Measurements from ENCODE around the gene ATP6V1F. TPM values are rescaled to one million over a fixed set of nuclear protein-coding genes. Genes with fewer than 3 reads are reported as not detected.

ATP6V1F gene
- total RNA-seq, 2 donors from 2014 or later, result 122 to 157 TPM

GRCh38 chr7:128827971-128828711 is 34.5 kb upstream of the ATP6V1F start:
- WGBS, 2 experiments (ENCODE audit: insufficient coverage in 1 of 2, insufficient read length in 1 of 2), result 67 to 80% methylated on average over 3 to 10 of the region's 10 CpGs
- peak overlapping the region; percentile 22 for H3K27ac ChIP-seq (ENCODE audit: low read depth, low read length)
- H3K4me3 ChIP-seq (ENCODE audit: low read length), result no peak overlapping the region
- peaks cover 6% of the 10 kb centered on the region for H3K4me1 ChIP-seq (ENCODE audit: control insufficient read depth, insufficient read depth, low read length)
- peaks cover 18% of the 10 kb centered on the region for H3K4me1 Mint-ChIP-seq
- peak; percentile 57 for DNase-seq
- TF ChIP-seq, protein P1, sequence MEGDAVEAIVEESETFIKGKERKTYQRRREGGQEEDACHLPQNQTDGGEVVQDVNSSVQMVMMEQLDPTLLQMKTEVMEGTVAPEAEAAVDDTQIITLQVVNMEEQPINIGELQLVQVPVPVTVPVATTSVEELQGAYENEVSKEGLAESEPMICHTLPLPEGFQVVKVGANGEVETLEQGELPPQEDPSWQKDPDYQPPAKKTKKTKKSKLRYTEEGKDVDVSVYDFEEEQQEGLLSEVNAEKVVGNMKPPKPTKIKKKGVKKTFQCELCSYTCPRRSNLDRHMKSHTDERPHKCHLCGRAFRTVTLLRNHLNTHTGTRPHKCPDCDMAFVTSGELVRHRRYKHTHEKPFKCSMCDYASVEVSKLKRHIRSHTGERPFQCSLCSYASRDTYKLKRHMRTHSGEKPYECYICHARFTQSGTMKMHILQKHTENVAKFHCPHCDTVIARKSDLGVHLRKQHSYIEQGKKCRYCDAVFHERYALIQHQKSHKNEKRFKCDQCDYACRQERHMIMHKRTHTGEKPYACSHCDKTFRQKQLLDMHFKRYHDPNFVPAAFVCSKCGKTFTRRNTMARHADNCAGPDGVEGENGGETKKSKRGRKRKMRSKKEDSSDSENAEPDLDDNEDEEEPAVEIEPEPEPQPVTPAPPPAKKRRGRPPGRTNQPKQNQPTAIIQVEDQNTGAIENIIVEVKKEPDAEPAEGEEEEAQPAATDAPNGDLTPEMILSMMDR (conservative IDR thresholded peaks at IDR 0.05), result no peak
- H3K27me3 Mint-ChIP-seq (ENCODE audit: insufficient read depth), result peaks cover 41% of the 10 kb centered on the region
- peaks cover 11% of the 10 kb centered on the region for H3K27me3 ChIP-seq (ENCODE audit: control insufficient read depth, insufficient read depth, low read length, poor library complexity, severe bottlenecking)
- H3K9ac ChIP-seq (ENCODE audit: extremely low read depth, low read length, poor library complexity, severe bottlenecking), result no peak overlapping the region
- H3K27ac Mint-ChIP-seq, result no peak overlapping the region
- no peaks in the 10 kb centered on the region for H3K9me3 Mint-ChIP-seq
- no peaks in the 10 kb centered on the region for H3K9me3 ChIP-seq (ENCODE audit: control insufficient read depth, low read length)
- H3K36me3 ChIP-seq (ENCODE audit: control insufficient read depth, insufficient read depth, low read length), result no peaks in the 10 kb centered on the region
- no peak overlapping the region for H3K4me3 Mint-ChIP-seq
- no peaks in the 10 kb centered on the region for H3K36me3 Mint-ChIP-seq (ENCODE audit: low read depth)

GRCh38 chr7:128829391-128830166 is 33.1 kb upstream of the ATP6V1F start:
- H3K36me3 ChIP-seq (ENCODE audit: control insufficient read depth, insufficient read depth, low read length), result no peaks in the 10 kb centered on the region
- H3K27ac ChIP-seq (ENCODE audit: low read depth, low read length), result no peak overlapping the region
- peak overlapping the region; percentile 63 for H3K4me3 Mint-ChIP-seq
- peak; percentile 71 for DNase-seq
- no peaks in the 10 kb centered on the region for H3K9me3 ChIP-seq (ENCODE audit: control insufficient read depth, low read length)
- peaks cover 7% of the 10 kb centered on the region for H3K4me1 ChIP-seq (ENCODE audit: control insufficient read depth, insufficient read depth, low read length)
- H3K36me3 Mint-ChIP-seq (ENCODE audit: low read depth), result no peaks in the 10 kb centered on the region
- peaks cover 11% of the 10 kb centered on the region for H3K27me3 ChIP-seq (ENCODE audit: control insufficient read depth, insufficient read depth, low read length, poor library complexity, severe bottlenecking)
- TF ChIP-seq, protein P1 (conservative IDR thresholded peaks at IDR 0.05), result no peak
- H3K27me3 Mint-ChIP-seq (ENCODE audit: insufficient read depth), result peaks cover 41% of the 10 kb centered on the region
- H3K27ac Mint-ChIP-seq, result no peak overlapping the region
- no peak overlapping the region for H3K9ac ChIP-seq (ENCODE audit: extremely low read depth, low read length, poor library complexity, severe bottlenecking)
- H3K9me3 Mint-ChIP-seq, result no peaks in the 10 kb centered on the region
- H3K4me3 ChIP-seq (ENCODE audit: low read length), result no peak overlapping the region
- 44 to 68% methylated on average over 6 to 13 of the region's 13 CpGs for WGBS, 2 experiments (ENCODE audit: insufficient coverage in 1 of 2, insufficient read length in 1 of 2)
- peaks cover 25% of the 10 kb centered on the region for H3K4me1 Mint-ChIP-seq

DNA sequence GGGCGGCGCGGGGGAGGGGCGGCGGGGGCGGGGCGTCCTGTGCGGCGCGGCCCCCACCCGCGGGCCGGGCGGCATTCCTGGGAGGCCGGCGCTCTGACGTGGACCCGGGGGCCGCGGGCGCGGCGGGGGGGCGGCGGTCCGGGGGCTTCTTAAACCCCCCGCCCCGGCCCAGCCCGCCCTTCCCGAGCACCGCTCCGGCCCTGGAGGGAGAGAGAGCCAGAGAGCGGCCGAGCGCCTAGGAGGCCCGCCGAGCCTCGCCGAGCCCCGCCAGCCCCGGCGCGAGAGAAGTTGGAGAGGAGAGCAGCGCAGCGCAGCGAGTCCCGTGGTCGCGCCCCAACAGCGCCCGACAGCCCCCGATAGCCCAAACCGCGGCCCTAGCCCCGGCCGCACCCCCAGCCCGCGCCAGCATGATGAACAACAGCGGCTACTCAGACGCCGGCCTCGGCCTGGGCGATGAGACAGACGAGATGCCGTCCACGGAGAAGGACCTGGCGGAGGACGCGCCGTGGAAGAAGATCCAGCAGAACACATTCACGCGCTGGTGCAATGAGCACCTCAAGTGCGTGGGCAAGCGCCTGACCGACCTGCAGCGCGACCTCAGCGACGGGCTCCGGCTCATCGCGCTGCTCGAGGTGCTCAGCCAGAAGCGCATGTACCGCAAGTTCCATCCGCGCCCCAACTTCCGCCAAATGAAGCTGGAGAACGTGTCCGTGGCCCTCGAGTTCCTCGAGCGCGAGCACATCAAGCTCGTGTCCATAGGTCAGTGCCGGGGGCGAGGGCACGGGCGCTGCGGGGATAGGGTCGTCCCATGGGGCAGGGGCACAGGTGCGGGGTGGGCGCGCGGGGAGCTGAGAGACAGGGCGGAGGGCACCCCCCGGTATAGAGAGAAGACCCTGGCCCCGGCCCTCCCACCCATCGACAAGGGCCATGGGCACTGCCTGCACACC is 32.2 kb upstream of the ATP6V1F start, which contains the start of gene FLNC:
FLNC (plus strand) TSS at position 176 of the 947 bp plus-strand sequence; CDS start at position 408, 232 bp downstream.
- no peaks in the 10 kb centered on the region for H3K9me3 Mint-ChIP-seq
- 1 to 2% methylated on average over 67 to 108 of the region's 109 CpGs for WGBS, 2 experiments (ENCODE audit: insufficient coverage in 1 of 2, insufficient read length in 1 of 2)

More for the DNA sequence above, 32.2 kb upstream of the ATP6V1F start, which contains the start of gene FLNC:
- Histone ChIP-seq H3K9ac (ENCODE audit: extremely low read depth, low read length, poor library complexity, severe bottlenecking) (peak within 1 kb of the TSS; percentile 47), H3K27ac (ENCODE audit: low read depth, low read length) (peak within 1 kb of the TSS; percentile 99), H3K27me3 (ENCODE audit: control insufficient read depth, insufficient read depth, low read length, poor library complexity, severe bottlenecking) (peaks cover 11% of the 10 kb centered on the region), H3K4me3 (ENCODE audit: low read length) (peak within 1 kb of the TSS; percentile 80), H3K9me3 (ENCODE audit: control insufficient read depth, low read length) (no peaks in the 10 kb centered on the region), H3K36me3 (ENCODE audit: control insufficient read depth, insufficient read depth, low read length) (peaks cover under 1% of the 10 kb centered on the region), H3K4me1 (ENCODE audit: control insufficient read depth, insufficient read depth, low read length) (peaks cover 7% of the 10 kb centered on the region)
- H3K27me3 Mint-ChIP-seq (ENCODE audit: insufficient read depth), result peaks cover 39% of the 10 kb centered on the region
- H3K27ac Mint-ChIP-seq, result no peak within 1 kb of the TSS
- TF ChIP-seq, protein P1 (conservative IDR thresholded peaks at IDR 0.05), result no peak
- peak; percentile 72 for DNase-seq
- peaks cover 25% of the 10 kb centered on the region for H3K4me1 Mint-ChIP-seq
- peak within 1 kb of the TSS; percentile 63 for H3K4me3 Mint-ChIP-seq
- H3K36me3 Mint-ChIP-seq (ENCODE audit: low read depth), result no peaks in the 10 kb centered on the region
